Activated T-cell treated with anti-CD3 and anti-CD28 coated beads, Interleukin-2, amount 50 U/mL, for 4 hours (primary cell): ENCODE measurements around the gene ITGB2. TPM values are rescaled to one million over a fixed set of nuclear protein-coding genes. Genes with fewer than 3 reads are reported as not detected.

Experiments used
- ATAC-seq, 2 donors: fragments of 200-7000 bp; cut with Tn5 transposase; one replicate each; pipeline ENCODE4 v1.10.0; 2021
- DNase-seq: peaks from one replicate; pipeline ENCODE4 v3.0.0-alpha.2; 2020
- H3K27me3 Mint-ChIP-seq: one replicate; pipeline ENCODE4 v1.8.0; 2021; ENCODE audit warnings: low read depth, mixed read lengths
- H3K36me3 Mint-ChIP-seq: one replicate; pipeline ENCODE4 v1.8.0; 2022; ENCODE audit warnings: mixed read lengths; ENCODE audit not compliant: insufficient read depth
- H3K4me1 Mint-ChIP-seq: one replicate; pipeline ENCODE4 v1.8.0; 2021; ENCODE audit warnings: low read depth, mixed read lengths
- H3K4me3 Mint-ChIP-seq: one replicate; pipeline ENCODE4 v1.8.0; 2021; ENCODE audit warnings: mild to moderate bottlenecking, moderate library complexity, mixed read lengths
- H3K9me3 Mint-ChIP-seq: one replicate; pipeline ENCODE4 v1.8.0; 2021; ENCODE audit warnings: mixed read lengths
- total RNA-seq, 3 donors: library from RNA; stranded (reverse); gene quantifications; one replicate each; pipeline ENCODE4 v1.2.1, GENCODE V29; 2021

The ITGB2 gene
- total RNA-seq, 3 donors from 2014 or later, result 175 to 195 (median 180) TPM

GRCh38 chr21:44898851-44899767, 21.6 kb downstream of the ITGB2 start:
- Mint-ChIP-seq H3K27me3 (no peaks in the 10 kb centered on the region), H3K9me3 (no peaks in the 10 kb centered on the region), H3K36me3 (peaks cover 41% of the 10 kb centered on the region), H3K4me1 (no peaks in the 10 kb centered on the region), H3K4me3 (no peak overlapping the region)
- ATAC-seq (no peak), DNase-seq (no peak)

- Mint-ChIP-seq H3K36me3 (peaks cover 37% of the 10 kb centered on the region), H3K27me3 (no peaks in the 10 kb centered on the region), H3K9me3 (no peaks in the 10 kb centered on the region), H3K4me3 (no peak overlapping the region), H3K4me1 (peaks cover 7% of the 10 kb centered on the region)
- no peak for ATAC-seq
- DNase-seq, result no peak
Observed at GRCh38 chr21:44898011-44898488, 22.6 kb downstream of the ITGB2 start.

- Mint-ChIP-seq H3K27me3 (no peaks in the 10 kb centered on the region), H3K9me3 (no peaks in the 10 kb centered on the region), H3K36me3 (peaks cover 31% of the 10 kb centered on the region), H3K4me1 (peaks cover 12% of the 10 kb centered on the region), H3K4me3 (no peak overlapping the region)
- ATAC-seq, result peak in 1 of 2 donors; percentile 19
- no peak for DNase-seq
Observed at GRCh38 chr21:44897326-44898010, 23.2 kb downstream of the ITGB2 start.

- Mint-ChIP-seq H3K4me3 (no peak overlapping the region), H3K4me1 (peaks cover 14% of the 10 kb centered on the region), H3K27me3 (no peaks in the 10 kb centered on the region), H3K9me3 (no peaks in the 10 kb centered on the region), H3K36me3 (peaks cover 24% of the 10 kb centered on the region)
- no peak for ATAC-seq
- DNase-seq, result no peak
Observed at GRCh38 chr21:44896561-44897286, 24.0 kb downstream of the ITGB2 start.

GRCh38 chr21:44895859-44896258, 24.8 kb downstream of the ITGB2 start:
- H3K9me3 Mint-ChIP-seq, result no peaks in the 10 kb centered on the region

GRCh38 chr21:44894687-44895302, 25.9 kb downstream of the ITGB2 start:
- H3K27me3 Mint-ChIP-seq, result no peaks in the 10 kb centered on the region
- ATAC-seq (no peak), DNase-seq (no peak)
- no peak overlapping the region for H3K4me3 Mint-ChIP-seq
- peaks cover 15% of the 10 kb centered on the region for H3K36me3 Mint-ChIP-seq
- H3K9me3 Mint-ChIP-seq, result no peaks in the 10 kb centered on the region
- peaks cover 14% of the 10 kb centered on the region for H3K4me1 Mint-ChIP-seq

More at GRCh38 chr21:44895859-44896258, 24.8 kb downstream of the ITGB2 start:
- ATAC-seq, result no peak
- Mint-ChIP-seq H3K36me3 (peaks cover 21% of the 10 kb centered on the region), H3K4me1 (peaks cover 14% of the 10 kb centered on the region), H3K4me3 (no peak overlapping the region), H3K27me3 (no peaks in the 10 kb centered on the region)
- DNase-seq, result no peak

- H3K36me3 Mint-ChIP-seq, result peaks cover 12% of the 10 kb centered on the region
- H3K4me3 Mint-ChIP-seq, result no peak overlapping the region
- no peaks in the 10 kb centered on the region for H3K27me3 Mint-ChIP-seq
- H3K9me3 Mint-ChIP-seq, result no peaks in the 10 kb centered on the region
- no peak for DNase-seq
- no peak for ATAC-seq
- H3K4me1 Mint-ChIP-seq, result peaks cover 14% of the 10 kb centered on the region
Observed at GRCh38 chr21:44893948-44894656, 26.6 kb downstream of the ITGB2 start.

GRCh38 chr21:44893278-44893556, 27.5 kb downstream of the ITGB2 start:
- Mint-ChIP-seq H3K9me3 (no peaks in the 10 kb centered on the region), H3K27me3 (no peaks in the 10 kb centered on the region), H3K4me3 (no peak overlapping the region), H3K4me1 (peaks cover 14% of the 10 kb centered on the region), H3K36me3 (peaks cover 8% of the 10 kb centered on the region)
- DNase-seq (no peak), ATAC-seq (no peak)

GRCh38 chr21:44892536-44893277, 28.0 kb downstream of the ITGB2 start:
- Mint-ChIP-seq H3K9me3 (no peaks in the 10 kb centered on the region), H3K27me3 (no peaks in the 10 kb centered on the region), H3K36me3 (peaks cover 8% of the 10 kb centered on the region), H3K4me1 (peaks cover 14% of the 10 kb centered on the region), H3K4me3 (no peak overlapping the region)
- peak; percentile 82 for DNase-seq
- peak; percentile 87 to 93 for ATAC-seq

GRCh38 chr21:44892095-44892494, 28.6 kb downstream of the ITGB2 start:
- Mint-ChIP-seq H3K36me3 (peaks cover 8% of the 10 kb centered on the region), H3K4me3 (no peak overlapping the region), H3K9me3 (no peaks in the 10 kb centered on the region), H3K4me1 (peaks cover 14% of the 10 kb centered on the region), H3K27me3 (no peaks in the 10 kb centered on the region)
- DNase-seq (no peak), ATAC-seq (no peak)

GRCh38 chr21:44891631-44892031, 29.1 kb downstream of the ITGB2 start:
- no peak overlapping the region for H3K4me3 Mint-ChIP-seq
- H3K4me1 Mint-ChIP-seq, result peaks cover 14% of the 10 kb centered on the region
- no peaks in the 10 kb centered on the region for H3K27me3 Mint-ChIP-seq
- H3K36me3 Mint-ChIP-seq, result peaks cover 10% of the 10 kb centered on the region
- no peaks in the 10 kb centered on the region for H3K9me3 Mint-ChIP-seq
- no peak for DNase-seq
- no peak for ATAC-seq

- Mint-ChIP-seq H3K9me3 (no peaks in the 10 kb centered on the region), H3K36me3 (peaks cover 12% of the 10 kb centered on the region), H3K4me3 (no peak overlapping the region), H3K4me1 (peaks cover 14% of the 10 kb centered on the region), H3K27me3 (no peaks in the 10 kb centered on the region)
- ATAC-seq (no peak), DNase-seq (no peak)
Observed at GRCh38 chr21:44890961-44891541, 29.6 kb downstream of the ITGB2 start.
